ENCODE data around the gene CWC27.

Gene CWC27

DNA sequence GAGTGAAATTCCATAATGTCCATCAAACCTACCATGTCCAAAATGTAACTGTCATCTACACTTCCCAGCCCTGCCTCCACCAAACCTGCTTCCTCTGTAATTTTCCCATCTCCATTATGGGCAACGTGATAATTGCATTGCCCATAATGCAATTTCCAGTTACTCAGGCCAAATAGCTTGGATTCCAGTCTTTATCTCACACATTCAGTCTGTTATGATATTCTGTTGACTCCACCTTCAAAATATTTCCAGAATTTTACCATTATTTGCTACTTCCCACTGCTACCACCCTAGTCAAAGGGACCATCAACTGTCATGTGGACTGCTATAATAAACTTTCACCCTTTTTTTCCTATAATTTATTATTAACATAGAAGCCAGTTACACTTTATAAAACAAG is 256.0 kb downstream of the CWC27 start:
- no peak for DNase-seq (ENCODE audit: low read depth in 1 of 2, low spot score in 1 of 2)
- TF ChIP-seq JUND (IDR thresholded peaks at IDR 0.05; ENCODE audit: low read depth) = no peak
- in situ Hi-C loops (cut with HindIII; ENCODE audit: low pct_unique_long_range_greater_than_20kb, low sequenced_read_pairs) = no loop called here

DNA sequence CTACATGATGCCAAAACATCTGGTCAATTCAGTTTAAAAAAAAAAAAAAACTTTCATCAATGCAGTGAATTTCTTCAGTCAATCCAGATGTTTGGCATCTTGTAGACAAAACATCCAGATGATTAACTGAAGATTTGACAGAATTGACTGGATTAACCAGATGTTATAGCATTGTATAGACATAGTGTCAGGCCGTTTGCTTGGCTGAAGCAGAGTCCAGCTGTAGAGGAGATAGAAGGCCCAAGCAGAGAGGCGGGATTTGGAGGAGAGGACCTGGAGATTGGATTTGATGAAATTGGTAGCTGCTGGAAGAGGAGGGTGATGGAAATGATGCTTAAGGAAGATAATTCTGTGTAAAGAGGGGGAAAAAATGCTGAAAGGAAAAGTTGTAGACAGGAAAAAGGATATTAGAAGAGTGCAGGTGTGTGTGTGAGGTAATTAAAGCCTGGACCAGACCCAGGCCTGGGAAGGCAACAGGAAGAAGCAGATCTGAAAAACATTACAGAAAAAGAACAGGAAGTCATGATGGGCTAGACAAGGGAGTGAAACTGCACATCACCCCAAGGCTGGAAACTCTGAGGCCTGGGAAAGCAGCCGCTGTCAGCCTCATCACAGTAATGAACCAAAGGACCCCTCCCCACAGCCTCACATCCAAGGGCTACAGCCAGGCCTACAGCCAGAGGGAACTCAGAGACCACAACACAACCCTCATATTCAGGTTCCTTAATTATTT is 258.3 kb downstream of the CWC27 start:
- in situ Hi-C loops (cut with HindIII; ENCODE audit: low pct_unique_long_range_greater_than_20kb, low sequenced_read_pairs) = no loop called here
- no peak for DNase-seq (ENCODE audit: low read depth in 1 of 2, low spot score in 1 of 2)

GRCh38 chr5:65029178-65029577 is 260.4 kb downstream of the CWC27 start:
- TF ChIP-seq JUND (IDR thresholded peaks at IDR 0.05; ENCODE audit: low read depth) = no peak
- DNase-seq (ENCODE audit: low read depth in 1 of 2, low spot score in 1 of 2) = no peak
- in situ Hi-C loops (cut with HindIII; ENCODE audit: low pct_unique_long_range_greater_than_20kb, low sequenced_read_pairs) = no loop called here

More for the DNA sequence above, 258.3 kb downstream of the CWC27 start:
- TF ChIP-seq JUND (IDR thresholded peaks at IDR 0.05; ENCODE audit: low read depth) = no peak

DNA sequence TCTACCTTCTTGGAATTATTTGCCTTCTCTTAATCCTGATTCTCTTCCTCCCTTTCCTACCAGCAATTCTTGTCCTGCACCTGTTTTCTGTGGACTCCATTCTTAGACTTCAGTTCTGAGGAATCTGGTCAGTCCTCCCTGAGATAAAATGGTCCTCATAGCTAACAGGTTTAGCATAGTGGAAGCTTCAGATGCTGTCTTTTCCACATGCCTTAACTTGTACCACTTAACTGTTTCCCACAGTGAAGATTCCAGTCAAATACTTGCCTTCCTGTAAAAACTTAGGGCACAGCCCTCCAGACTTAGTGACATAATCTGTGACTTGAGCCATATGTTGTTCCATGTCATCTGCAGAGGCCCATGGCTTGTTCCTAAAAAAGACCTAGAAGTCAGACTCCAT is 261.3 kb downstream of the CWC27 start:
- TF ChIP-seq JUND (IDR thresholded peaks at IDR 0.05; ENCODE audit: low read depth) = no peak
- in situ Hi-C loops (cut with HindIII; ENCODE audit: low pct_unique_long_range_greater_than_20kb, low sequenced_read_pairs) = no loop called here
- no peak for DNase-seq (ENCODE audit: low read depth in 1 of 2, low spot score in 1 of 2)

DNA sequence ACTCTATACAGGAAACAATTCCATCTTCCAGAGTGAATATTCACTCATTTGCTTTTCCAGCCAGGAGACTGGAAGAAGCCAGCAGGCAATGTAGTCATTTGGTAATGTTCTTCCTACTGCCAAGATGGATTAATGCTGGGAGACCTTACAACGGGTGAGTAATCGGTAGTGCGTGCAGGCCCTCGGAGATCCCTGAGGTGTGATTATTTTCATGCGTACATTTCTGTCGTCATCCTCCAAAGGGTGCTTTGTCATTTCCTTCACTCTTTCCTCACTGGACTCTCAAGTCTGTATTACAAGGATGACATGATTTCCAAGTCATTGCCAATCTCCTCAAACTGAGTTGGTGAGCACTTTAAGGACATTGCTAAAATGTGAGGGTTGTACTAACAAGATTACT is 263.5 kb downstream of the CWC27 start:
- no peak for TF ChIP-seq JUND (IDR thresholded peaks at IDR 0.05; ENCODE audit: low read depth)
- no peak for DNase-seq (ENCODE audit: low read depth in 1 of 2, low spot score in 1 of 2)
- in situ Hi-C loops (cut with HindIII; ENCODE audit: low pct_unique_long_range_greater_than_20kb, low sequenced_read_pairs) = no loop called here

- DNase-seq (ENCODE audit: low read depth in 1 of 2, low spot score in 1 of 2) = no peak
- in situ Hi-C loops (cut with HindIII; ENCODE audit: low pct_unique_long_range_greater_than_20kb, low sequenced_read_pairs) = no loop called here
- TF ChIP-seq JUND (IDR thresholded peaks at IDR 0.05; ENCODE audit: low read depth) = no peak
Observed at GRCh38 chr5:65034029-65034812, 265.5 kb downstream of the CWC27 start.

GRCh38 chr5:65034813-65035209 is 266.1 kb downstream of the CWC27 start:
- in situ Hi-C loops (cut with HindIII; ENCODE audit: low pct_unique_long_range_greater_than_20kb, low sequenced_read_pairs) = no loop called here

GRCh38 chr5:65035211-65036206 is 266.8 kb downstream of the CWC27 start:
- TF ChIP-seq JUND (IDR thresholded peaks at IDR 0.05; ENCODE audit: low read depth) = no peak

More at GRCh38 chr5:65034813-65035209, 266.1 kb downstream of the CWC27 start:
- TF ChIP-seq JUND (IDR thresholded peaks at IDR 0.05; ENCODE audit: low read depth) = no peak
- DNase-seq (ENCODE audit: low read depth in 1 of 2, low spot score in 1 of 2) = no peak

DNA sequence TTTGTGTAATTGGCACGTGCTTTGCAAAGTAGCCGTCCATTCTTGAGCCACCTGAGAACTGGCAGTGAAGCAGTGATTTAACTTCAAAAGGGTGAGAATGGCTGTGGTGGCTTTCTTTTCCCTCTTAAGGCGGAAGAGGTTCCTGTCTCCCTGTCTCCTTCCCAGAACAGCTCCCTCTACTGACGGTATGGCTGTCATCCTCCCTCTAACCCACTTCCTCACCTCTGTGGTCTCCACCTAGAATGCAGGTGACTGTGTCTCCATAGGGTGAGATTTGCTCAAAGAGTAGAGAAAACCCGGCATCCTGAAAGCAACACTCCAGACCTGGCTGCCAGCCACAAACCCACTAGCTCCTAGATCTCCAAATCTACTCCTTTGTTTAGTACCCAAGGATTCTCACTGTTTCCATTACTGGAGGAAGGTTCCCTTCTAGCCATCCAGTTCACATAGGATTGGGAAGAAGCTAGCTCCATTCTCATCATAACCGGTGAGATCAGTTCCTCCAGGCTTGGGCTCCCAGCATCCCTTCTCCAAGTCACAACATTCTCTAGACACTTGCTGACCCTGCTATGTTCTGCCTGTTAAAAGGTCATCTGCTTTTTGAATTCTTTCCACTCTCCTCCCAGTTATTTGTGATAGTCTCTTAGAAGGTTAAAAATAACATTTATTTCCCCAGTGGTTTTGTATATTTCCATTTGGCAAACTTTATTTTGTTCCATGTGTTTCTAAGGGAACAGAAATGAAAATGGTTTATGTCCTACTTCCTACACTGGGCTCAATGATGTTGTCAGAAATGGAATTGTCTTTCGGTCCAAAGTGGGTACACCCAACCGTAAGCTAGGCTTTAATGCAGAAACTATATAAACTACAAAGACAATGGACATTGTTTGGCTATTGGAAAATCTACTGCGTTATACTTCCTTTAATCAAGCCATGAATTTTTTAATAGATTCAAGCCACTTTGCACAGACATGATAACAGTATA is 269.4 kb downstream of the CWC27 start:
- in situ Hi-C loops (cut with HindIII; ENCODE audit: low pct_unique_long_range_greater_than_20kb, low sequenced_read_pairs) = no loop called here
- peak in 1 of 2 experiments; percentile 63 for DNase-seq (ENCODE audit: low read depth in 1 of 2, low spot score in 1 of 2)
- no peak for TF ChIP-seq JUND (IDR thresholded peaks at IDR 0.05; ENCODE audit: low read depth)

More at GRCh38 chr5:65035211-65036206, 266.8 kb downstream of the CWC27 start:
- peak; percentile 85 to 93 for DNase-seq (ENCODE audit: low read depth in 1 of 2, low spot score in 1 of 2)
- in situ Hi-C loops (cut with HindIII; ENCODE audit: low pct_unique_long_range_greater_than_20kb, low sequenced_read_pairs) = no loop called here

DNA sequence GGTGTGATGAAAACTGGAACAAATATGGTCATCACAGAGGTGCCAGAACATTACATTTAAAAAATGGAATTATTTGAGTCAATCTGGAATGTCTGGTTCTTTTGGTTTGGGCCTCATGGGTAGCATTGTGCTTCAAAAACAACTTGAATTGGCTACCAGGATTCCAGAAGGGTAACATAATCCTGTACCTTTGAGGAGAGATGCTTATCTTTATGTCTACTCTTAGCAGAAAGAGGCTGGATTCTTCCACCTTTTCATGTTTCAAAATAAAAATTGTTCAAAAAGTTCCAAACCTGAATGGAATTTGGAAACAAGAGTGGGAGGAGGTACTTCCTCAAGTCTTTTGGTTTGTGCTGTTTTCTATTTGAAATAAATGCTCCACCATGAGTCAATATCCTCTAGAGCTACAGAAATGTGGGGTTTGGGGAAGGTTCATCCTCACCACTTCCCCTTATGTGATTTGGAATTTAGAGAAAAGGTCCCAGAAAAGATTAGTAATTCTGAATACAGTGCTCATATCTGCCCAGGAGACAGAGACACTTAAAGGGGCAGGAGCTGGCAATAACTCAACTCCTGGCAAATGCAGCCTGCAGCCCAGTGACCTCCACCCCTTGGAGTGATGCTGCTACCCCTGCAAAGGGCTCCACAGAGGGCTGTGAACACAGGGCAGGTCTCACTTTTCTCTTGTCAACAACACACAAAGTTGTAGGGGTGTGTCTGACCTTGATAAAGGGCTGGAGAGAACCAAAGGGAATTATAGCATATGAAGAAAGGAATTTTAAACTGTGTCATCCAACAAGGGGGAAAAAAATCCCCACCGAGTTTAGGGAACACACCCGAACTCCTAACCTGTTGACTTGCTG is 272.8 kb downstream of the CWC27 start:
- TF ChIP-seq JUND (IDR thresholded peaks at IDR 0.05; ENCODE audit: low read depth) = no peak
- in situ Hi-C loops (cut with HindIII; ENCODE audit: low pct_unique_long_range_greater_than_20kb, low sequenced_read_pairs) = no loop called here
- DNase-seq (ENCODE audit: low read depth in 1 of 2, low spot score in 1 of 2) = peak in 1 of 2 experiments; percentile 24

Data from T47D (cell line).